ENCODE measurements around the gene AGAP9. TPM values are rescaled to one million over a fixed set of nuclear protein-coding genes. Genes with fewer than 3 reads are reported as not detected.
"Not testable (repeated sequence)": the region's sequence is repeated elsewhere in the genome, so short reads cannot be mapped to it uniquely, and the experiment has no call there.

Gene AGAP9
- total RNA-seq, 2 experiments from 2014 or later = 2.7 to 2.8 TPM

DNA sequence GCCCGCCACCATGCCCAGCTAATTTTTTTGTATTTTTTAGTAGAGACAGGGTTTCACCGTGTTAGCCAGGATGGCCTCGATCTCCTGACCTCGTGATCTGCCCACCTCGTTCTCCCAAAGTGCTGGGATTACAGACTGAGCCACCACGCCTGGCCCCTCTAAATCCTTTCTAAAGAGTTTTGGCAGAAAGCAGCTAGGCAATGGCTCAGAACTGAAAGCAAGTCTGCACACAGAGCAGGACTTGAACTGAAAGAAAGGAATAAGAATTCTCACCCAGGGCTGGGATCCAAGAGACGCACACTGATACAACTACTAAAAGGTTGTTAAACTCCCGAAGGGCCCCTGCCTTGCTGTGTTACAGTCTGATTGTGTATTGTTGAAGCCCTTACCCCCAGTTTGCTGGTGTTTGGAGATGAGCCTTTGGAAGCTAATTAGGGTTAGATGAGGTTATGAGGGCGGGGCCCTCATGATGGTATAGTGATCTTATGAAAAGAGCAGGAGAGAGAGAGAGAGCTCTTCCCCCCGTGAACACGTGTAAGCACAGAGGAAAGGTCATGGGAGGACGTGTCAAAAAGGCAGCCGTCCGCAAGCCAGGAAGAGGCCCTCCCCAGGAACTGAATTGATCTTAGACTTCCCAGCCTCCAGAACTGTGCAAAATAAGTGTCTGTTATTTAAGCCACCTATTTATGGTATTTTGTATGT, 58.1 kb downstream of the AGAP9 start:
- H3K27me3 Mint-ChIP-seq (ENCODE audit: low read depth); H3K36me3 Mint-ChIP-seq (ENCODE audit: low read depth); CTCF ChIA-PET; H3K4me3 Mint-ChIP-seq; ATAC-seq; H3K9me3 Mint-ChIP-seq (ENCODE audit: insufficient read depth); POLR2A ChIA-PET; H3K27ac Mint-ChIP-seq; DNase-seq; H3K4me1 Mint-ChIP-seq (ENCODE audit: low read depth): not testable (repeated sequence)

GRCh38 chr10:47462577-47463358, 60.7 kb downstream of the AGAP9 start:
- H3K27me3 Mint-ChIP-seq (ENCODE audit: low read depth); ATAC-seq; CTCF ChIA-PET; H3K9me3 Mint-ChIP-seq (ENCODE audit: insufficient read depth); H3K4me3 Mint-ChIP-seq; H3K4me1 Mint-ChIP-seq (ENCODE audit: low read depth); H3K27ac Mint-ChIP-seq; H3K36me3 Mint-ChIP-seq (ENCODE audit: low read depth); POLR2A ChIA-PET; DNase-seq: not testable (repeated sequence)

DNA sequence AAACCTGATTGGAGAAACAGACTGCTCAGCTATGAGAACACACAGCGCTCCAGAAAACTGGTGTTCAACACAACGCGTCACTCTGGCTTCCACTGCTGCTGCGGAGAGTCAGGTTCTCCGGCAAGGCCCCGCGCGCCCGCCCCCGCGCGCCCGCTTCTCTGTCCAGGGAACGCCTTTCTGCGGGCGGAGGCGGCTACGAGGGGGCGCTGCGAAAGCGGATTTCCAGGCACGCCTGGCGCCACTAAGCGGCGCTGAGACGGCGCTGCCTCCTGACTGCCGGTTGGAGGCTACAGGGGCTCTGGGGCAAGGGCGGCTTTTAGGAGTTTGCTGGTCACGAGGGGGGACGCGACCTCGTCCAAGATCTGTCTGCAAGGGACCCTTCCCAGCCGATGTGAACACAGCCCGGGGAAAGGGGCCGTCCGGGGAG, 62.2 kb downstream of the AGAP9 start:
- H3K4me1 Mint-ChIP-seq (ENCODE audit: low read depth); H3K36me3 Mint-ChIP-seq (ENCODE audit: low read depth); CTCF ChIA-PET; H3K27ac Mint-ChIP-seq; H3K27me3 Mint-ChIP-seq (ENCODE audit: low read depth); H3K9me3 Mint-ChIP-seq (ENCODE audit: insufficient read depth); H3K4me3 Mint-ChIP-seq; POLR2A ChIA-PET; DNase-seq: not testable (repeated sequence)
- ATAC-seq = peak; percentile 85

GRCh38 chr10:47458466-47459154, 64.8 kb downstream of the AGAP9 start:
- CTCF ChIA-PET = no interaction called here
- Mint-ChIP-seq H3K4me1 (ENCODE audit: low read depth) (peaks cover 2% of the 10 kb centered on the region), H3K27ac (no peak overlapping the region), H3K4me3 (no peak overlapping the region), H3K9me3 (ENCODE audit: insufficient read depth) (no peaks in the 10 kb centered on the region), H3K36me3 (ENCODE audit: low read depth) (no peaks in the 10 kb centered on the region), H3K27me3 (ENCODE audit: low read depth) (peaks cover 15% of the 10 kb centered on the region)
- ATAC-seq (no peak), DNase-seq (no peak)
- POLR2A ChIA-PET = no interaction called here

GRCh38 chr10:47457826-47458225, 65.6 kb downstream of the AGAP9 start:
- Mint-ChIP-seq H3K4me3 (no peak overlapping the region), H3K27ac (no peak overlapping the region), H3K36me3 (ENCODE audit: low read depth) (no peaks in the 10 kb centered on the region), H3K4me1 (ENCODE audit: low read depth) (peaks cover 2% of the 10 kb centered on the region), H3K9me3 (ENCODE audit: insufficient read depth) (no peaks in the 10 kb centered on the region), H3K27me3 (ENCODE audit: low read depth) (peaks cover 19% of the 10 kb centered on the region)
- POLR2A ChIA-PET = no interaction called here
- no peak for DNase-seq
- CTCF ChIA-PET = no interaction called here
- no peak for ATAC-seq

DNA sequence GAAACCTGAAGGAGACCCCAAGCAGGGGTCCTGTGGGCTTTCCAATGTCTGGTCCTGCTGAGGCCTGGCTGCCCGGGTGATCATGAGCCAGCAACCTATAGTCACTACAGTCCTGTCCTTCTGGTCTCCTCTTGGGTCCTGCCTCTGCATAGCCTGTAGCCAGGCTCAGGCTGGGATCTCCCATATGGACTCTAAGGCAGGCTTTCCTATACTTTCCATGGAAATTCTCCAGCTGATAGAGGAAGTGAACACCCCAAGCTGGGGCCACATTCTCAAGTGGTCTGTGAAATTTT, 66.0 kb downstream of the AGAP9 start:
- Mint-ChIP-seq H3K27ac (no peak overlapping the region), H3K4me1 (ENCODE audit: low read depth) (peaks cover 2% of the 10 kb centered on the region), H3K4me3 (no peak overlapping the region), H3K27me3 (ENCODE audit: low read depth) (peaks cover 19% of the 10 kb centered on the region), H3K36me3 (ENCODE audit: low read depth) (no peaks in the 10 kb centered on the region), H3K9me3 (ENCODE audit: insufficient read depth) (no peaks in the 10 kb centered on the region)
- no peak for DNase-seq
- ATAC-seq = no peak
- POLR2A ChIA-PET = no interaction called here
- CTCF ChIA-PET = no interaction called here

DNA sequence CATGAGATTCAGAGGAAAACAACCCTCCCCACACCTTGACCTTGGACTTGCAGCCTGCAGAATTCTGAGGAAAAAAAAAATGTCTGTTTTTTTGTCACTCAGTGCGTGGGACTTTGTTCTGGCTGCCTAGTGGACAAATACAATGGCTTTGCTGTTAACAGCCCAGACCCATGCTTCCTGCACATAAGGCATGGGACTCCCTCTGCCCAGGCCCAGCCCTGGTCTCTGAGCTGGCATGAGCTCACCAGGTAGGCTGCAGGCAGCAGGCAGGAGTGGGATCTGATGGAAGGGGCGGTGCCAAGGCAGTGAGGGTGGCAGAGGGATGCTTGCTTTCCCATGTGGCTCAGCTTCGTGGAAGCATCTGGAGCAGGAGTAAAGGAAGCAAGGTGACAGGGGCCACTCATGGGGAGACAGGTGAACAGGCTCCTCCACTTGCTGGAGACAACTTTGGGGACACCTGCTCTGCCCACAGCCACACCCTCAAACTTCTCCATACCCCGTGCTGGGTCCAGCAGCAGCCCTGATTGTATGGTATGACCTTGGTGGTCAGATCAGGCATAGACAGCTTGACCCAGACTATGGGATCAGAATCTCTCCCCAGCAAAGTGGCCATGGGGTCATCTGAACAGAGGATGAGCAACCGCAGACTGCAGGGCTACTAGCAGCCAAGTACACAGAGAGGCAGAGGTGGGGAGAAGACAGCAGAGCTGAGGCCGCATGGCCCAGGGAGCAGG, 66.5 kb downstream of the AGAP9 start:
- H3K27ac Mint-ChIP-seq = no peak overlapping the region
- no peak overlapping the region for H3K4me3 Mint-ChIP-seq
- H3K36me3 Mint-ChIP-seq (ENCODE audit: low read depth) = no peaks in the 10 kb centered on the region
- H3K27me3 Mint-ChIP-seq (ENCODE audit: low read depth) = peaks cover 19% of the 10 kb centered on the region
- H3K9me3 Mint-ChIP-seq (ENCODE audit: insufficient read depth) = no peaks in the 10 kb centered on the region
- CTCF ChIA-PET = no interaction called here
- POLR2A ChIA-PET = no interaction called here
- ATAC-seq = no peak
- DNase-seq = no peak
- peaks cover 2% of the 10 kb centered on the region for H3K4me1 Mint-ChIP-seq (ENCODE audit: low read depth)

- POLR2A ChIA-PET = no interaction called here
These were observed 67.2 kb downstream of the AGAP9 start for GRCh38 chr10:47456079-47456785.

DNA sequence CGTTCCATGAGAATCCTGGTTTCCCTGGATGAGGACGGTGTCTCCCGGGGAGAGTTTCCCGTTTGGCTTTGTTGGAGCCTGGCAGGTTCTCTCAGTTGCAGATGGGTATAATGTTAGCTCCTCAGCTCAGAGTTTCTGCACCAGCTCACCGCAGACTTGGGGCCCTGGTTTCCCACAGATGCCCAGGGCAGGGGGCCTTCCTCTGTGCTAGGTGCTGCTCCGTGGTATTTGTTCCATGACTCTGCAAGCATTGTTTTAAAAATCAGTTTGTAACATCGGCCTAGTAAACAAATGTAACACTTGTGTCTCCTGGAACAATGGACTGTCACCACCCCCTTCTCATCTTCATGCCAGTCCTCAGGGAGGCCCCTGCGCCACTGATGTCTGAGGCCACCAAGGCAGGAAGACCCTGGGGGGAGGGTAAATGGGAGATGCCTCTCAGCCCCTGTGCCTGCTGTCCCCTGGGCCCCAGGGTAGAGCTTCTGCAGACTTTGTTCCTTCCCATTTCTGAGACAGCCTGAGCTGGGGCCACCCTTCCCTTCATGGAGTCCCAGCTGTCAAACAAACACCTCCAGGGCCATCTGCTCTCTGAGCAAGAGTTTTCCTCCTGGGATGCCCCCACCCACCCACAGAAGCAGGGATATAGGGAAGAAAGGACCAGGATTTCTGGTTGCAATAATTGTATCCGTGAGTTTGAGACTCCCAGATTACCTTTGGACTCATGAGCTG, 67.9 kb downstream of the AGAP9 start:
- peaks cover 15% of the 10 kb centered on the region for H3K27me3 Mint-ChIP-seq (ENCODE audit: low read depth)
- H3K27ac Mint-ChIP-seq; H3K36me3 Mint-ChIP-seq (ENCODE audit: low read depth); CTCF ChIA-PET; DNase-seq; H3K4me3 Mint-ChIP-seq; H3K4me1 Mint-ChIP-seq (ENCODE audit: low read depth); ATAC-seq; POLR2A ChIA-PET; H3K9me3 Mint-ChIP-seq (ENCODE audit: insufficient read depth): not testable (repeated sequence)

More at GRCh38 chr10:47456079-47456785, 67.2 kb downstream of the AGAP9 start:
- Mint-ChIP-seq H3K27ac (no peak overlapping the region), H3K4me3 (no peak overlapping the region), H3K36me3 (ENCODE audit: low read depth) (no peaks in the 10 kb centered on the region), H3K27me3 (ENCODE audit: low read depth) (peaks cover 17% of the 10 kb centered on the region), H3K4me1 (ENCODE audit: low read depth) (peaks cover 2% of the 10 kb centered on the region), H3K9me3 (ENCODE audit: insufficient read depth) (no peaks in the 10 kb centered on the region)
- CTCF ChIA-PET = no interaction called here
- no peak for DNase-seq
- no peak for ATAC-seq

GRCh38 chr10:47454780-47455058, 68.7 kb downstream of the AGAP9 start:
- CTCF ChIA-PET = no interaction called here
- POLR2A ChIA-PET = no interaction called here
- Mint-ChIP-seq H3K4me1 (ENCODE audit: low read depth) (no peaks in the 10 kb centered on the region), H3K4me3 (no peak overlapping the region), H3K27me3 (ENCODE audit: low read depth) (peaks cover 15% of the 10 kb centered on the region), H3K36me3 (ENCODE audit: low read depth) (no peaks in the 10 kb centered on the region), H3K27ac (no peak overlapping the region), H3K9me3 (ENCODE audit: insufficient read depth) (no peaks in the 10 kb centered on the region)
- DNase-seq (no peak), ATAC-seq (no peak)

DNA sequence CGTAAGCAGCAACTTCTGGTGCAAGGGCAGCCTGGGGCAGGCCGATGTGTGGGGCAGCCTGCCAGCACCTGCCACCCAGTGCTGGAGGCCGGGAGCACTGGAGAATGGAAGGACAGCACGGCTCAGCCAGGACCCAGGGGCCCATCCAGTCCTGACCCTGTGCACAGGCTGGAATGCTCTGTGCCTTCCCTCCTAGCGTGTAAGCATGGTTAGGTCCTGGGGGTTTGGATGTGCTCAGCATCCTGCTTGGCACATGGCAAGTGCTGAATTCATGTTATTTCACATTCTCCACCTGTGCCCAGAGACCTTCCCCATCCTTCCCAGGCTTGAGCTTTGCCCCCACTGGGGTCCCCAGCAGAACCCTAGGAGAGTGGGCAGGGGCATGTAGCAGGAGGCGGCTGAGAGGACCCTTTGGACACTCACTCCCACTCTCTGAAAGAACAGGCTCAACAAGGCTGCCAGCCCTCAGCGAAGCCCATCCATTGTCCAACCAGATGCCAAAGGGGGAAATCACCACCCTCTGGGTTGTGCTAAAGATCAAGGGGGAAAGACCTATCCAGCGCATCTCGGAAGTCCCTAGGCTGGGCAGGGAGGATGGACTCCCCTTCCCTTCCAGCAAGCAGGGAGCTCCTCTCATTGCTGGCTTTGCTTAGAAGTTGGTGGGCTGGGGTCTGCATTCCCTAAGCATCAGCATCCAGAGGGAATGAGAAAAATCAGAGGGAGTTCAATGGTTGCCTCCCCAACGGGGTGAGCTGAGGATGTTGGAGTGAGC, 69.2 kb downstream of the AGAP9 start:
- no peaks in the 10 kb centered on the region for H3K9me3 Mint-ChIP-seq (ENCODE audit: insufficient read depth)
- ATAC-seq (no peak), DNase-seq (no peak)
- POLR2A ChIA-PET = no interaction called here
- H3K4me1 Mint-ChIP-seq (ENCODE audit: low read depth) = no peaks in the 10 kb centered on the region
- H3K4me3 Mint-ChIP-seq = no peak overlapping the region
- CTCF ChIA-PET = no interaction called here
- H3K27ac Mint-ChIP-seq = no peak overlapping the region
- peaks cover 13% of the 10 kb centered on the region for H3K27me3 Mint-ChIP-seq (ENCODE audit: low read depth)
- H3K36me3 Mint-ChIP-seq (ENCODE audit: low read depth) = no peaks in the 10 kb centered on the region

All from activated CD8-positive, alpha-beta T cell treated with anti-CD3 and anti-CD28 coated beads, Interleukin-2, amount 10 ng/mL, durations not matched to agents 7 days and 5 days (primary cell).